K562 (cell line): ENCODE results near the gene RTCA. TPM values are rescaled to one million over a fixed set of nuclear protein-coding genes. Genes with fewer than 3 reads are reported as not detected.

Source experiments
- ATAC-seq: fragments of 200-7000 bp; cut with Tn5 transposase; 3 replicates; pipeline ENCODE4 v1.9.1; 2020; ENCODE audit warnings: moderate library complexity
- BruUV-seq: library from RNA; stranded (reverse); fragments of 400-500 nt; replicated peaks from 2 replicates; lab custom pipeline; 2021; lab: Mats Ljungman, UMichigan
- CTCF ChIA-PET: fragments of 300-600 bp; formaldehyde crosslinking; extraction: SDS; loops from one replicate; lab custom pipeline; 2021; ENCODE audit warnings: low intra/inter-chr PET ratio; lab: Yijun Ruan, JAX
- POLR2A ChIA-PET: fragments of 300-600, 350-650 bp; sonication (Branson Sonifier 250); formaldehyde crosslinking; extraction: SDS; loops from one replicate; lab custom pipeline; 2021; ENCODE audit warnings: antibody characterized with exemption, inconsistent platforms; lab: Yijun Ruan, JAX
- DNase-seq, 4 experiments: peaks; one replicate each; pipeline versions ENCODE4 v3.0.0 to v3.0.0-alpha.2; 2011 to 2018; ENCODE audit warnings: low spot score in 3 of 4, mixed read lengths in 3 of 4; ENCODE audit errors: extremely low read depth in 1 of 4
- FAIRE-seq: peaks from 2 replicates; lab custom pipeline; 2011; peaks lifted over from hg19 to GRCh38; lab: Jason Lieb, UNC
- H2AFZ ChIP-seq: 2 replicates; pipeline ENCODE4 v1.6.0; 2011; ENCODE audit warnings: low read depth, low read length, control low read depth, inconsistent platforms
- H3K27ac ChIP-seq: fragments of 200-600 bp; 3 replicates; pipeline ENCODE4 v1.8.0; 2011; ENCODE audit warnings: low read depth, mild to moderate bottlenecking, control low read depth, inconsistent platforms, low read length, moderate library complexity, mixed read lengths; ENCODE audit errors: extremely low read depth
- H3K27me3 ChIP-seq, 2 experiments: fragments of 300-600 bp in 1 of 2; 2 replicates in 1 of 2; 3 replicates in 1 of 2; pipeline versions ENCODE4 v1.6.0 to v1.8.0; 2011; ENCODE audit warnings: inconsistent platforms in 2 of 2, low read length in 2 of 2, mild to moderate bottlenecking in 1 of 2, mixed read lengths in 1 of 2, moderate library complexity in 1 of 2; ENCODE audit not compliant: control insufficient read depth in 2 of 2, insufficient read depth in 2 of 2
- H3K36me3 ChIP-seq: fragments of 300-600 bp; 3 replicates; pipeline ENCODE4 v1.8.0; 2011; ENCODE audit warnings: mild to moderate bottlenecking, low read length, inconsistent platforms; ENCODE audit not compliant: control insufficient read depth, insufficient read depth
- H3K4me1 ChIP-seq, 2 experiments: fragments of 200-600 bp in 1 of 2; replicated peaks in 1 of 2; 2 replicates in 1 of 2; 3 replicates in 1 of 2; pipeline versions ENCODE4 v1.5.1 to v1.8.0; 2011; ENCODE audit warnings: inconsistent platforms in 2 of 2, low read length in 2 of 2, mild to moderate bottlenecking in 1 of 2, mixed read lengths in 1 of 2, moderate library complexity in 1 of 2; ENCODE audit not compliant: control insufficient read depth in 2 of 2, insufficient read depth in 2 of 2
- H3K4me2 ChIP-seq: 2 replicates; pipeline ENCODE4 v1.6.1; 2011; ENCODE audit warnings: low read length, control low read depth, inconsistent platforms, mixed read lengths; ENCODE audit not compliant: insufficient read depth
- H3K4me3 ChIP-seq: fragments of 200-600 bp; sonication (generic), shearing (Covaris generic); 2 replicates; pipeline ENCODE4 v1.5.1; 2016; ENCODE audit warnings: control low read depth, inconsistent platforms
- H3K79me2 ChIP-seq: fragments of 200-600 bp; 3 replicates; pipeline ENCODE4 v1.8.0; 2011; ENCODE audit warnings: low read length, inconsistent platforms; ENCODE audit not compliant: control insufficient read depth, insufficient read depth
- H3K9ac ChIP-seq, 2 experiments: 2 replicates each; pipeline versions ENCODE4 v1.6.0 to v1.6.1; 2011; ENCODE audit warnings: low read depth in 2 of 2, low read length in 2 of 2, control low read depth in 1 of 2, inconsistent platforms in 1 of 2, mild to moderate bottlenecking in 1 of 2, mixed read lengths in 1 of 2; ENCODE audit not compliant: insufficient read depth in 1 of 2
- H3K9me1 ChIP-seq: one replicate; pipeline ENCODE4 v1.6.0; 2011; ENCODE audit warnings: inconsistent platforms, mild to moderate bottlenecking, low read length, moderate library complexity; ENCODE audit not compliant: control insufficient read depth, insufficient read depth
- H3K9me3 ChIP-seq: replicated peaks from 2 replicates; pipeline ENCODE4 v1.5.1; 2011; ENCODE audit warnings: low read depth, low read length, inconsistent platforms; ENCODE audit not compliant: control insufficient read depth, insufficient read depth
- H4K20me1 ChIP-seq: replicated peaks from 2 replicates; pipeline ENCODE4 v1.6.1; 2011; ENCODE audit warnings: low read length, inconsistent platforms, mixed read lengths; ENCODE audit not compliant: control insufficient read depth, insufficient read depth
- ADNP ChIP-seq: fragments of 200-800 bp; sonication (Bioruptor generic); IDR thresholded peaks from 2 replicates; pipeline ENCODE4 v1.6.1; 2016; ENCODE audit warnings: missing genetic modification characterization, missing compliant biosample characterization
- BCOR ChIP-seq: fragments of 450-650 bp; IDR thresholded peaks from 2 replicates; pipeline ENCODE4 v1.6.1; 2016
- CBX3 ChIP-seq, 2 experiments: IDR thresholded peaks; 1 replicate in 1 of 2; 2 replicates in 1 of 2; pipeline ENCODE4 v1.6.1; 2012; ENCODE audit warnings: inconsistent platforms in 2 of 2, low read length in 2 of 2, borderline replicate concordance in 1 of 2, control low read depth in 1 of 2
- FOXJ2 ChIP-seq: fragments of 200-800 bp; sonication (Bioruptor generic); IDR thresholded peaks from 2 replicates; pipeline ENCODE4 v1.6.1; 2016; ENCODE audit warnings: missing genetic modification characterization, missing compliant biosample characterization
- KDM1A ChIP-seq, 2 experiments: fragments of 450-650 bp; IDR thresholded peaks; 2 replicates each; pipeline ENCODE4 v1.6.1; 2016; ENCODE audit warnings: mild to moderate bottlenecking in 2 of 2
- NFE2 ChIP-seq: IDR thresholded peaks from 2 replicates; pipeline ENCODE4 v1.6.1; 2014; ENCODE audit warnings: antibody characterized with exemption, low read depth
- PRPF4 ChIP-seq: fragments of 200-400 bp; formaldehyde crosslinking; IDR thresholded peaks from one replicate; pipeline ENCODE4 v1.6.1; 2017; ENCODE audit warnings: low read length, low read depth, mild to moderate bottlenecking; ENCODE audit not compliant: insufficient read depth, poor library complexity, severe bottlenecking
- PYGO2 ChIP-seq: fragments of 450-650 bp; IDR thresholded peaks from 2 replicates; pipeline ENCODE4 v1.6.1; 2016; ENCODE audit warnings: mild to moderate bottlenecking, missing genetic modification characterization, moderate library complexity, missing compliant biosample characterization
- RBM25 ChIP-seq: fragments of 200-400 bp; formaldehyde crosslinking; IDR thresholded peaks from 2 replicates; pipeline ENCODE4 v1.6.1; 2018; ENCODE audit warnings: low read length, low read depth, moderate library complexity; ENCODE audit not compliant: severe bottlenecking
- SOX6 ChIP-seq: fragments of 450-650 bp; IDR thresholded peaks from 2 replicates; pipeline ENCODE4 v1.6.1; 2014; ENCODE audit warnings: mild to moderate bottlenecking
- WHSC1 ChIP-seq: IDR thresholded peaks from one replicate; pipeline ENCODE4 v1.6.1; 2012; ENCODE audit warnings: low read length, control low read depth, inconsistent platforms
- ZNF133 ChIP-seq: fragments of 250-450 bp; sonication (Bioruptor Pico); IDR thresholded peaks from 2 replicates; pipeline ENCODE4 v1.4.0; 2020; ENCODE audit warnings: mild to moderate bottlenecking
- ZNF146 ChIP-seq: IDR thresholded peaks from one replicate; pipeline ENCODE4 v1.6.1; 2018; ENCODE audit warnings: missing compliant biosample characterization; ENCODE audit not compliant: unreplicated experiment
- ZNF165 ChIP-seq: fragments of 250-450 bp; sonication (Bioruptor Pico); IDR thresholded peaks from 2 replicates; pipeline ENCODE4 v1.4.0; 2020; ENCODE audit warnings: borderline replicate concordance
- ZNF347 ChIP-seq: fragments of 450-650 bp; formaldehyde crosslinking; IDR thresholded peaks from 2 replicates; pipeline ENCODE4 v1.4.0; 2020; ENCODE audit warnings: low read depth, mild to moderate bottlenecking, moderate library complexity
- WGBS: fragments of 100-300 bp; shearing (Covaris generic); methylation state at CpG from one replicate; pipeline ENCODE4 v1.1.6; 2016; ENCODE audit warnings: low coverage, mixed read lengths; ENCODE audit not compliant: insufficient coverage; ENCODE audit errors: missing lambda C conversion rate; 5-methylcytosine and 5-hydroxymethylcytosine counted together
- in situ Hi-C: fragments of 300-500 bp; cut with MboI; formaldehyde crosslinking; loops from 4 replicates; pipeline ENCODE4 v1.15.0; 2018; ENCODE audit warnings: inconsistent platforms, mixed read lengths
- intact Hi-C: fragments of 100-400 bp; cut with micrococcal nuclease; formaldehyde crosslinking; loops from 2 replicates; pipeline ENCODE4 v1.14.2; 2022
- polyA plus RNA-seq, 8 experiments: library from polyadenylated mRNA; depleted of rRNA in 4 of 8; stranded (reverse) in 5 of 8; unstranded in 3 of 8; fragments of >200 nt; fragmentation: Nextera tagmentation in 2 of 8; fragmentation: Illumina TruSeq in 1 of 8; extraction: Ambion mirVana in 2 of 8; extraction: Trizol in 1 of 8; gene quantifications; 2 replicates each; pipeline versions ENCODE4 v1.2.1 to v1.2.3, GENCODE V29; 2011 to 2014; ENCODE audit warnings: inconsistent platforms in 1 of 8, missing spikeins in 1 of 8
- total RNA-seq, 7 experiments: library from RNA; depleted of rRNA in 6 of 7; stranded (reverse); fragments of >200 nt in 6 of 7; fragmentation: Illumina TruSeq in 2 of 7; extraction: Trizol in 2 of 7; gene quantifications; 2 replicates each; pipeline versions ENCODE4 v1.2.1 to v1.2.3, GENCODE V29; 2011 to 2021; ENCODE audit warnings: low replicate concordance in 1 of 7

RTCA gene
- total and polyA plus RNA-seq, 9 of the 15 experiments (the other 6 are each of a cell fraction or from before 2014, with no cell fraction given), result 11.6 to 57.2 (median 43.2) TPM

- FAIRE-seq (peak; percentile 64), DNase-seq (no peak), ATAC-seq (no peak)
- no peak for TF ChIP-seq PYGO2 (tag)
- TF ChIP-seq SOX6, result 0 out of 2 replicates have a peak, but pooled peaks have one; percentile 42
- TF ChIP-seq NFE2, result 0 out of 2 replicates have a peak, but pooled peaks have one; percentile 22
- Histone ChIP-seq H4K20me1 (no peaks in the 10 kb centered on the region), H3K9ac (no peak overlapping the region), H3K4me3 (no peak overlapping the region), H3K9me3 (no peaks in the 10 kb centered on the region; the same call in 1 of the 2 replicates), H3K4me2 (no peak overlapping the region), H3K36me3 (no peaks in the 10 kb centered on the region), H3K79me2 (no peaks in the 10 kb centered on the region), H3K4me1 (no peaks in the 10 kb centered on the region), H3K9me1 (no peaks in the 10 kb centered on the region), H2AFZ (peak overlapping the region; percentile 69), H3K27ac (no peak overlapping the region), H3K27me3 (no peaks in the 10 kb centered on the region)
- no TSS peak for BruUV-seq
- in situ Hi-C loops (no loop called here), intact Hi-C loops (no loop called here)
- ChIA-PET POLR2A (interaction anchor here (0.6 to 1.2 kb wide), 2 partner anchors 10 to 12 kb away, joined by 3 to 4 read pairs; no protein-coding TSS in a partner anchor), CTCF (no interaction called here)
- WGBS, result 31% methylated on average over 4 of the region's 4 CpGs
Measured at GRCh38 chr1:100313382-100313781, 47.4 kb downstream of the RTCA start.

- H3K4me2 ChIP-seq, result no peak overlapping the region
- peaks cover 0 to 3% of the 10 kb centered on the region in 2 experiments; a peak in 1 of 5 replicates for H3K4me1 ChIP-seq
- BruUV-seq, result no TSS peak
- no peaks in the 10 kb centered on the region; the same call in 1 of the 2 replicates for H3K9me3 ChIP-seq
- no peaks in the 10 kb centered on the region for H3K79me2 ChIP-seq
- no peaks in the 10 kb centered on the region for H4K20me1 ChIP-seq
- TF ChIP-seq ZNF347 (CRISPR knock-in tag) (no peak), FOXJ2 (tag) (no peak), ZNF146 (CRISPR knock-in tag) (peak; percentile 98), BCOR (peak; percentile 70), ZNF165 (no peak), ADNP (tag) (peak; percentile 49; the same call in 1 of the 2 replicates), ZNF133 (CRISPR knock-in tag) (no peak), CBX3 (IDR thresholded peaks at IDR 0.05; ENCODE audit: borderline replicate concordance in 1 of 2, low read length in 2 of 2) (peak in 1 of 2 experiments; percentile 58; a peak in 1 of 3 replicates), RBM25 (peak; percentile 83), PRPF4 (no peak), KDM1A (IDR thresholded peaks at IDR 0.05) (peak in 1 of 2 experiments; percentile 35; a peak in 1 of 4 replicates), WHSC1 (no peak)
- no peaks in the 10 kb centered on the region for H3K27me3 ChIP-seq
- POLR2A ChIA-PET, result no interaction called here
- no peak overlapping the region for H2AFZ ChIP-seq
- no peaks in the 10 kb centered on the region for H3K36me3 ChIP-seq
- H3K9me1 ChIP-seq, result no peaks in the 10 kb centered on the region
- H3K27ac ChIP-seq, result no peak overlapping the region
- CTCF ChIA-PET, result no interaction called here
- no peak overlapping the region for H3K9ac ChIP-seq
- ATAC-seq (no peak), FAIRE-seq (no peak), DNase-seq (no peak)
- in situ Hi-C loops, result no loop called here
- intact Hi-C loops, result no loop called here
- no peak overlapping the region for H3K4me3 ChIP-seq
Measured at GRCh38 chr1:100316622-100317021, 50.6 kb downstream of the RTCA start.
